HL-60 (cell line): Measurements from ENCODE around the gene FAM221B.

Experiments
- DNase-seq, 2 experiments: peaks; one replicate each; pipeline ENCODE4 v3.0.0-alpha.2; 2010 to 2020; ENCODE audit warnings: low read depth in 1 of 2, low spot score in 1 of 2
- H3K27ac ChIP-seq: fragments of 250-450 bp; sonication (Bioruptor Pico); replicated peaks from 2 replicates; pipeline ENCODE4 v1.5.1; 2020; ENCODE audit warnings: mild to moderate bottlenecking, moderate library complexity
- H3K27me3 ChIP-seq: fragments of 250-450 bp; sonication (Bioruptor Pico); 2 replicates; pipeline ENCODE4 v1.5.1; 2021; ENCODE audit warnings: mild to moderate bottlenecking, moderate library complexity; ENCODE audit not compliant: insufficient read depth, poor library complexity, severe bottlenecking
- H3K4me3 ChIP-seq: replicated peaks from 2 replicates; pipeline ENCODE4 v1.5.1; 2011; ENCODE audit warnings: mild to moderate bottlenecking, control low read depth, low read length; ENCODE audit not compliant: insufficient read depth
- CTCF ChIP-seq: IDR thresholded peaks from one replicate; pipeline ENCODE4 v1.5.1; 2011; ENCODE audit warnings: low read length, control low read depth, inconsistent platforms; ENCODE audit not compliant: insufficient read depth
- GABPA ChIP-seq: IDR thresholded peaks from 2 replicates; pipeline ENCODE4 v1.6.1; 2012; ENCODE audit warnings: low read depth
- POLR2AphosphoS5 ChIP-seq: IDR thresholded peaks from 2 replicates; pipeline ENCODE4 v1.6.1; 2012; ENCODE audit warnings: low read depth
- REST ChIP-seq: IDR thresholded peaks from 2 replicates; pipeline ENCODE4 v1.6.1; 2012; ENCODE audit warnings: low read depth; ENCODE audit not compliant: insufficient replicate concordance
- SPI1 ChIP-seq: IDR thresholded peaks from 2 replicates; pipeline ENCODE4 v1.6.1; 2012; ENCODE audit warnings: low read depth, mild to moderate bottlenecking, borderline replicate concordance

The FAM221B gene

GRCh38 chr9:35781066-35781465 lies 47.5 kb downstream of the FAM221B start:
- Histone ChIP-seq H3K4me3 (no peak overlapping the region), H3K27ac (no peak overlapping the region), H3K27me3 (no peaks in the 10 kb centered on the region)
- DNase-seq = no peak
- no peak for TF ChIP-seq POLR2AphosphoS5
- no peak for TF ChIP-seq CTCF
- no peak for TF ChIP-seq SPI1
- no peak for TF ChIP-seq REST

GRCh38 chr9:35778496-35778895 lies 50.0 kb downstream of the FAM221B start:
- H3K4me3 ChIP-seq = no peak overlapping the region
- TF ChIP-seq SPI1 (no peak), REST (no peak), GABPA (no peak), POLR2AphosphoS5 (no peak), CTCF (no peak)
- no peak overlapping the region for H3K27ac ChIP-seq
- H3K27me3 ChIP-seq = no peaks in the 10 kb centered on the region
- no peak for DNase-seq

GRCh38 chr9:35776018-35776417 lies 52.5 kb downstream of the FAM221B start:
- TF ChIP-seq REST (no peak), GABPA (no peak), POLR2AphosphoS5 (no peak), SPI1 (no peak), CTCF (no peak)
- H3K4me3 ChIP-seq = no peak overlapping the region
- H3K27me3 ChIP-seq = no peaks in the 10 kb centered on the region
- DNase-seq = no peak
- H3K27ac ChIP-seq = peak overlapping the region; percentile 51
